ENCODE results near the gene ZBTB17. TPM values are rescaled to one million over a fixed set of nuclear protein-coding genes. Genes with fewer than 3 reads are reported as not detected.

ZBTB17 gene
- total RNA-seq, 1 donor from 2014 or later: 19.5 TPM

DNA sequence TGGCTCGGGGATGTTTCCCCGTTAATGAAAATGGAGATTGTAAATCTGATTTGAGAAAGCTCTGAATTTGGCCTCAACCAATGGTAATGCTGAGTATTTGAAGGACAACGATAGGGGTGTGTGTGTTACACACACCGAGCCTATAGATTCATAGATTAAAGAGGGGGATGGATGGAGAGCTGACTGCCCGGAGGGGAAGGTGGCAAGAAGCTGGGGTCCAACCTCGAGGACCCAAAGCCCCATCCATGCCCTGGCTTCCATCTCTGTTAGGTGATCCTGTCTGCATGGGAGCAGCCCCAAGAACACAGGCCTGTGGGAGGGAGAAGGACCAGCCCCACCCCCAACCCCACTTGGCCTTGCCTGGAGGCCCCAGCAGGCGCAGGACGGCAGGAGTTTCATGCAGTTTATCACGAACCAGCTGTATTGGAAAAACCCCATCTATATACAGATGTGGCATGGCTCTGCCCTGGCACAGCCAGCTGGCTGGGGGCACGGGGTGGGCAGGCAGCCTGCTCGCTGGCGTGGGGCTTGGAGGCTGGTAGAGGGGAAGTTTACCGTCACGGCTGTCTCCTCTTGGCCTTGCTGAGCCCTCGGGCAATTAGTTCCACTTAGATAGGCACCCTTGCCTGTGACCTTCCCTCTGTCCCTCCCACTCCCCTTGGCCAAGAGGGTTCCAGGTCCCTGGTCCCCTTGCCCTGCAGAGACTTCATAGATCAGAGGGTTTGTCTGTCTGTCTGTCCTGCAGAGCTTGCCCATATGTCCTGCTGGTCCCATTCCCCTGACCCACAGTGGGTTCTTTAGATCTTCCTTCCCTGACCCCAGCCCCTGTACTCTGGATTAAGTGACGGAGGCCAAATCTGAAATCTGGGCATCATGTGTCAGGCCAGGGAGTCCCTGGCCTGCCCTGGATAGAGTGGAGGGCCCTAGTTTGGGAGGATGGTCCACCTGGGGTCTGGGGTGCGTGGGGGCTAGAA lies 38.9 kb upstream of the ZBTB17 start:
- TF ChIP-seq EZH2 (IDR thresholded peaks at IDR 0.05) (no peak), EZH2phosphoT487 (IDR thresholded peaks at IDR 0.05) (no peak)
- TF ChIP-seq, protein P1, sequence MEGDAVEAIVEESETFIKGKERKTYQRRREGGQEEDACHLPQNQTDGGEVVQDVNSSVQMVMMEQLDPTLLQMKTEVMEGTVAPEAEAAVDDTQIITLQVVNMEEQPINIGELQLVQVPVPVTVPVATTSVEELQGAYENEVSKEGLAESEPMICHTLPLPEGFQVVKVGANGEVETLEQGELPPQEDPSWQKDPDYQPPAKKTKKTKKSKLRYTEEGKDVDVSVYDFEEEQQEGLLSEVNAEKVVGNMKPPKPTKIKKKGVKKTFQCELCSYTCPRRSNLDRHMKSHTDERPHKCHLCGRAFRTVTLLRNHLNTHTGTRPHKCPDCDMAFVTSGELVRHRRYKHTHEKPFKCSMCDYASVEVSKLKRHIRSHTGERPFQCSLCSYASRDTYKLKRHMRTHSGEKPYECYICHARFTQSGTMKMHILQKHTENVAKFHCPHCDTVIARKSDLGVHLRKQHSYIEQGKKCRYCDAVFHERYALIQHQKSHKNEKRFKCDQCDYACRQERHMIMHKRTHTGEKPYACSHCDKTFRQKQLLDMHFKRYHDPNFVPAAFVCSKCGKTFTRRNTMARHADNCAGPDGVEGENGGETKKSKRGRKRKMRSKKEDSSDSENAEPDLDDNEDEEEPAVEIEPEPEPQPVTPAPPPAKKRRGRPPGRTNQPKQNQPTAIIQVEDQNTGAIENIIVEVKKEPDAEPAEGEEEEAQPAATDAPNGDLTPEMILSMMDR (IDR thresholded peaks at IDR 0.05): no peak
- H3K4me1 ChIP-seq: peaks cover 9% of the 10 kb centered on the region
- no peak overlapping the region for H3K4me3 ChIP-seq
- H3K9me3 ChIP-seq (ENCODE audit: low read depth): no peaks in the 10 kb centered on the region
- H3F3A ChIP-seq (ENCODE audit: low read depth): no peaks in the 10 kb centered on the region
- Mint-ChIP-seq H3K4me1 (peaks cover 35% of the 10 kb centered on the region), H3K27ac (peak overlapping the region; percentile 75), H3K4me3 (peak overlapping the region; percentile 67), H3K36me3 (no peaks in the 10 kb centered on the region), H3K27me3 (ENCODE audit: insufficient read depth, low read depth) (peaks cover 11% of the 10 kb centered on the region), H3K9me3 (no peaks in the 10 kb centered on the region)
- H3K4me2 ChIP-seq: no peak overlapping the region
- H3K36me3 ChIP-seq: no peaks in the 10 kb centered on the region
- DNase-seq (ENCODE audit: low spot score): no peak
- no peaks in the 10 kb centered on the region for H3K79me2 ChIP-seq (ENCODE audit: low read depth)
- peaks cover 46% of the 10 kb centered on the region for H3K27me3 ChIP-seq
- H3K9ac ChIP-seq: no peak overlapping the region
- H2AFZ ChIP-seq (replicated peaks): no peak overlapping the region
- H4K20me1 ChIP-seq (ENCODE audit: low read depth): peaks cover 3% of the 10 kb centered on the region
- no peak overlapping the region for H3K27ac ChIP-seq

DNA sequence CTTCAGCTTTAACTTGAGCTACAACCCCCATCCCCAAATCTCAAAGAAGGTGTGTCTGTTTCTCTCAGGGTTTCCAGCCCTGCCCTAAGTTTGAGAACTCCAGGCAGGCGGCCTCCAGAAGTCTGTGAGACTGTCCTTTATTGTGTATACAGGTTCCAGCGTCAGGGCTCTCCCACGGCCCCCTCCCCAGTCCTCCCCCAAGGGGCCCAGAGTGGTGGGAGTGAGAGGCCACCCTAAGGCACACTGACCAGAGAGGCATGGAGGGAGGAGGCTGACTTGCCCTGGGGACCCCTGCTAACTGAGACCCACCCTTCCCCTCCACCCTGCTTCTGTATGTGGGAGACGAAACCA lies 38.0 kb upstream of the ZBTB17 start:
- H3K4me3 Mint-ChIP-seq: peak overlapping the region; percentile 21
- peaks cover 27% of the 10 kb centered on the region for H3K4me1 Mint-ChIP-seq

DNA sequence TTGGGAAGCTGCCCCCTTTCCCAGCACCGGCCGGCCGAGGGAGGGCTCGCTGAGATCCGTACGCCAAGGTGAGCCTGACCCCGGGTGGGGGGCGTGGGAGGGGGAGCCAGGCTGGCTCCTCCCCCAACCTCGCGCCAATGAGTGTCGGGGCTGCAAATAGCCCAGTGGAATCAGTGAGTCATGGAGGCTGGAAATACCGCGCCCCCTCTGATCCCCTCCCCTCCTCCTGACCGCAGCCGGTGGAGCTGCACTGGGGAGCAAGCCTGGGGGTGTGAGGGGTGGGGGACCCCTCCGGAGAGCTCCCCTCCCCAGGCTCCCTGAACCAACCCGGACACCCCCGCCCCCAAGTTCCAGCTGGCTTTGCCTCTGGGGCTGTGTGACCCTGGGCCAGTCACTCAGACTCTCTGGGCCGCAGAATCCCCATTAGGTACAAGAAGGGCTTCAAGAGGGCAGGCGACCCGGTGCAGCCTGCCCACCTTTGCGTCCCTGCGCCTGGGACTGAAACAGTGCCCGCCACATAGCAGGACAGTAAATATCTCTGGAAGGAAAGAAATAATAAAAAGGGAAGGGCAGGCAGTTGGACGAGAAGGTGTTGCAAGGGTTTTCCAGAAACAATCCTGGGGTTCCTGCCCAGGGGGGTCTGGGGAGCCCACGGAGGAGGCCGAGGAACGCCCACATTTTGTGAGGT lies 37.5 kb upstream of the ZBTB17 start:
- Histone ChIP-seq H3K4me2 (peak overlapping the region; percentile 78), H3K27ac (no peak overlapping the region), H4K20me1 (ENCODE audit: low read depth) (peaks cover 3% of the 10 kb centered on the region), H3K4me3 (peak overlapping the region; percentile 40), H3K9ac (no peak overlapping the region), H3K36me3 (no peaks in the 10 kb centered on the region), H3F3A (ENCODE audit: low read depth) (no peaks in the 10 kb centered on the region), H3K79me2 (ENCODE audit: low read depth) (no peaks in the 10 kb centered on the region), H3K27me3 (peaks cover 46% of the 10 kb centered on the region), H3K4me1 (peaks cover 9% of the 10 kb centered on the region), H3K9me3 (ENCODE audit: low read depth) (no peaks in the 10 kb centered on the region), H2AFZ (replicated peaks) (no peak overlapping the region)
- TF ChIP-seq, protein P1 (IDR thresholded peaks at IDR 0.05): no peak
- TF ChIP-seq EZH2 (IDR thresholded peaks at IDR 0.05) (no peak), EZH2phosphoT487 (IDR thresholded peaks at IDR 0.05) (no peak)
- Mint-ChIP-seq H3K9me3 (no peaks in the 10 kb centered on the region), H3K36me3 (no peaks in the 10 kb centered on the region), H3K27me3 (ENCODE audit: insufficient read depth, low read depth) (peaks cover 14% of the 10 kb centered on the region), H3K4me3 (peak overlapping the region; percentile 21), H3K4me1 (peaks cover 22% of the 10 kb centered on the region), H3K27ac (no peak overlapping the region)
- DNase-seq (ENCODE audit: low spot score): peak; percentile 51

More for the DNA sequence above, 38.0 kb upstream of the ZBTB17 start:
- no peaks in the 10 kb centered on the region for H3K36me3 ChIP-seq
- no peak overlapping the region for H3K4me2 ChIP-seq
- H4K20me1 ChIP-seq (ENCODE audit: low read depth): peaks cover 3% of the 10 kb centered on the region
- Mint-ChIP-seq H3K27me3 (ENCODE audit: insufficient read depth, low read depth) (peaks cover 14% of the 10 kb centered on the region), H3K27ac (no peak overlapping the region), H3K36me3 (no peaks in the 10 kb centered on the region), H3K9me3 (no peaks in the 10 kb centered on the region)
- TF ChIP-seq EZH2phosphoT487 (IDR thresholded peaks at IDR 0.05): no peak
- TF ChIP-seq, protein P1 (IDR thresholded peaks at IDR 0.05): no peak
- TF ChIP-seq EZH2 (IDR thresholded peaks at IDR 0.05): no peak
- H3K4me1 ChIP-seq: peaks cover 9% of the 10 kb centered on the region
- H3F3A ChIP-seq (ENCODE audit: low read depth): no peaks in the 10 kb centered on the region
- H2AFZ ChIP-seq (replicated peaks): no peak overlapping the region
- no peak overlapping the region for H3K4me3 ChIP-seq
- peaks cover 46% of the 10 kb centered on the region for H3K27me3 ChIP-seq
- H3K9ac ChIP-seq: no peak overlapping the region
- H3K9me3 ChIP-seq (ENCODE audit: low read depth): no peaks in the 10 kb centered on the region
- no peaks in the 10 kb centered on the region for H3K79me2 ChIP-seq (ENCODE audit: low read depth)
- no peak overlapping the region for H3K27ac ChIP-seq
- no peak for DNase-seq (ENCODE audit: low spot score)

All from neural progenitor cell (in vitro differentiated cells).